ENCODE results near the gene DES.

DNA sequence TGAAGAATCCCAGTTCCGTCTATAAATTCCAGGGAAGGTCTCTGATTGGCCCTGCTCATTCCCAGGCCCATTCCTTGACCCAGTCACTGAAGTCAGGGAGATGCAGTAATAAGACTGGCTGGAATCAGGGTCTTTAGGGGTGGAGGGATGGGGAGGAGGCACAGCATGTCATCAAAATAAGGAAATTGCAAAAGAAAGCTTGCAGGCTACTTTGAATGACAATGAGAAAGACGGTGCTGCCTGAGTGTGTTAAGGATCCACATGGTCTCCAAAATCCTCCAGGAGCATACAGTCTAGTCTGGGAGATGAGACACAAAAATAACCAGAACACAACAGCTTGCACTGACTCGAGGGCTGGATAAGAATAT, 2.0 kb upstream of the DES start:
- TF ChIP-seq, protein P1, sequence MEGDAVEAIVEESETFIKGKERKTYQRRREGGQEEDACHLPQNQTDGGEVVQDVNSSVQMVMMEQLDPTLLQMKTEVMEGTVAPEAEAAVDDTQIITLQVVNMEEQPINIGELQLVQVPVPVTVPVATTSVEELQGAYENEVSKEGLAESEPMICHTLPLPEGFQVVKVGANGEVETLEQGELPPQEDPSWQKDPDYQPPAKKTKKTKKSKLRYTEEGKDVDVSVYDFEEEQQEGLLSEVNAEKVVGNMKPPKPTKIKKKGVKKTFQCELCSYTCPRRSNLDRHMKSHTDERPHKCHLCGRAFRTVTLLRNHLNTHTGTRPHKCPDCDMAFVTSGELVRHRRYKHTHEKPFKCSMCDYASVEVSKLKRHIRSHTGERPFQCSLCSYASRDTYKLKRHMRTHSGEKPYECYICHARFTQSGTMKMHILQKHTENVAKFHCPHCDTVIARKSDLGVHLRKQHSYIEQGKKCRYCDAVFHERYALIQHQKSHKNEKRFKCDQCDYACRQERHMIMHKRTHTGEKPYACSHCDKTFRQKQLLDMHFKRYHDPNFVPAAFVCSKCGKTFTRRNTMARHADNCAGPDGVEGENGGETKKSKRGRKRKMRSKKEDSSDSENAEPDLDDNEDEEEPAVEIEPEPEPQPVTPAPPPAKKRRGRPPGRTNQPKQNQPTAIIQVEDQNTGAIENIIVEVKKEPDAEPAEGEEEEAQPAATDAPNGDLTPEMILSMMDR (IDR thresholded peaks at IDR 0.05): no peak
- no peak for TF ChIP-seq POLR2AphosphoS5 (IDR thresholded peaks at IDR 0.05)
